Activated CD4-positive, alpha-beta T cell treated with anti-CD3 and anti-CD28 coated beads for 1 hour (primary cell): ENCODE results near the gene SECTM1.

Source experiments
- DNase-seq: peaks from one replicate; pipeline ENCODE4 v3.0.0-alpha.2; 2020

The SECTM1 gene

DNA sequence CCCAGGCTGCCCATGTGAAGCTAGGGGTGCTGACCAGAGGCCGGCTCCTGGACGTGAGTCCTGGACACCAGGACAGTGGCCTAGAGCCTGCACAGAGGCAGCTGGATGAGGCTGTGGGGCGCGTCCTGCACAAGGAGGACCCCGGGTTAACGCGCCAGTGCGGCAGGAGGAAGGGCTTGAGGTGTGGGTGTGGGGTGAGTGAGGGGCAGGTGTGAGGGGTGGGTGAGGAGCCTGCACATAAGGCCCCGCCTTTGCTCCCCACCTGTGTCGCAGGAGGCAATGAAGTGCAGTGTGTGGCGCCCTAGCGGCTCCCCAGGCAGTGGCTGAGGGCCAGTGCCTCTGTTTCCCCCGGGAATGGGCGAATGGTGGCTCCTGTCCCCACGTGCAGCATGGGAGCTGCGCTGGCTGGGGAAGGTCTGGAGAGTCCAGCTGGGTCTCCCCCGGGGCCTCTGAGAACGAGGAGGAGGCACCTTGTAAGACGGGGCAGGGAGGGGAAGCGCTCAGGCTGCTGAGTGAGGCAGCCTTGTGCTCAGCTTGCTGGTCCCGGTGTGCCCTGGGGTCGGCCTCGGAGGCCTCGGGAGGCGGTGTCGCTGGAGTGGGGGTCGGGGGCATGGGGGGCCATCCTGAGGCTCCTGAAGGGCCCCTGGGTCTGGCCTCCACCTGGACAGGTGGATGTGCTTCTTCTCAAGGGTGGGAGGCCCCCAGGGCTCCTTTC, 19.4 kb downstream of the SECTM1 start:
- no peak for DNase-seq

DNA sequence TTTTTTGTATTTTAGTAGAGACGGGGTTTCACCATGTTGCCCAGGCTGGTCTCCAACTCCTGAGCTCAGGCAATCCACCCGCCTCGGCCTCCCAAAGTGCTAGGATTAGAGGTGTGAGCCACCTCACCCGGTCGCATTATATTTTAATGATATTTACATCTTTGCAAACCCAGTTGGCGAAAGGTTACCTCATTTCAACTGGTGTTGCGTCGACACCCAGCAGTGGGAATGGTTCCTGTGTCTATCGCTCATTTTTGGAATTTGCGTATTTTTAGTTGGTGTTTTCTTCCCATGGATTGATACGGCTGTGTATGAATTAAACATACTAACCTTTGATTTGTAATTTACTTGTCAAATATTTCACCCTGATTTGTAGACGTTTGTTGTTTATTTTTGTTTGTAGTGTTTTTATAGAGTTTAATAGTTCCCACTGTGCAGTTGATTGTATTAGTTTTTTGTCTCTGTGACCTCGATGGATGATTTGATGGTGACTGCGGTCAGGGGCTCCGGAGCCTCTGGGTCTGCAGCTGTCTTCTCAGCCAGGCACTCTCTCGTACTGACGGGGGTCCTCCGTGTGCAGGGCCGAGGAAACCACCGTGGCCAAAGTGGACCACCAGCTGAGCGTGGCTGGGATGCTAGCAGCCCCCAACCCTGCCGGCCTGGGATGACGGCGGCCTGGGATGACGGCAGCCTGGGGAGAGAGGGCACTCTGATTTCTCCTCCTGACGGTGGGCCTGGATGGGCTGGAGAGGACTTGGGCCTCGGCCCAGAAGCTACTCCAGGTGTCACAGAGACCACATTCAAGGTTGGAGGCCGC, 20.2 kb downstream of the SECTM1 start:
- no peak for DNase-seq

DNA sequence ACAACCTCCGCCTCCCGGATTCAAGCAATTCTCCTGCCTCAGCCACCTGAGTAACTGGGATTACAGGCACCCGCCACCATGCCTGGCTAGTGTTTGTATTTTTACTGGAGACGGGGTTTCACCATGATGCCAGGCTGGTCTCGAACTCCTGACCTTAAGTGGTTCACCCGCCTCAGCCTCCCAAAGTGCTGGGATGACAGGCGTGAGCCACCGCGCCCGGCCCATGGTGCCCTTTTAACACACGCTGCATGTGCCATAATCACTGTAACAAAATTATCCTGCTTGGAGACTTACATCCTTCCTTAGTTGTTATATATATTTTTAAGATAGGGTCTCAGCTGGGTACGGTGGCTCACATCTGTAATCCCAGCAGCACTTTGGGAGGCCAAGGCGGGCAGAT, 21.6 kb downstream of the SECTM1 start:
- no peak for DNase-seq

DNA sequence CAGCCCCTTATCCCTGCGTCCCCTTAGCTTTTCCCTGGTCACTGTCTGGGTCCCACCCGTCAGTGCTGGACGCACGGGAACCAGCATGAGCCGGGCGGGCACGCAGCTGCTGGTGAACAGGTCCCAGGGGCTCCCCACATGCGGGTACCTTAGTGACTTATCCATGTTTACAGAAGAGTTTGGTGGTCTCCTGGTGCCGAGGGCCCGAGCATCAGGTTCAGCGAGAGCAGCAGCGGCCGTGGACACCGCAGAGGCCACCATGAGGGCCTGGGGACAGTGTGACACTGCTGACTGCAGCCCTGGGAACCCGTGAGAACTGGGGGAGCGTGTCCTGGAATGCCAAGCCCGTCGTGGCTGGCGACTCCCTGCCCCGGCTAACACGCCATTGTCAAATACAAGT, 22.7 kb downstream of the SECTM1 start:
- no peak for DNase-seq

DNA sequence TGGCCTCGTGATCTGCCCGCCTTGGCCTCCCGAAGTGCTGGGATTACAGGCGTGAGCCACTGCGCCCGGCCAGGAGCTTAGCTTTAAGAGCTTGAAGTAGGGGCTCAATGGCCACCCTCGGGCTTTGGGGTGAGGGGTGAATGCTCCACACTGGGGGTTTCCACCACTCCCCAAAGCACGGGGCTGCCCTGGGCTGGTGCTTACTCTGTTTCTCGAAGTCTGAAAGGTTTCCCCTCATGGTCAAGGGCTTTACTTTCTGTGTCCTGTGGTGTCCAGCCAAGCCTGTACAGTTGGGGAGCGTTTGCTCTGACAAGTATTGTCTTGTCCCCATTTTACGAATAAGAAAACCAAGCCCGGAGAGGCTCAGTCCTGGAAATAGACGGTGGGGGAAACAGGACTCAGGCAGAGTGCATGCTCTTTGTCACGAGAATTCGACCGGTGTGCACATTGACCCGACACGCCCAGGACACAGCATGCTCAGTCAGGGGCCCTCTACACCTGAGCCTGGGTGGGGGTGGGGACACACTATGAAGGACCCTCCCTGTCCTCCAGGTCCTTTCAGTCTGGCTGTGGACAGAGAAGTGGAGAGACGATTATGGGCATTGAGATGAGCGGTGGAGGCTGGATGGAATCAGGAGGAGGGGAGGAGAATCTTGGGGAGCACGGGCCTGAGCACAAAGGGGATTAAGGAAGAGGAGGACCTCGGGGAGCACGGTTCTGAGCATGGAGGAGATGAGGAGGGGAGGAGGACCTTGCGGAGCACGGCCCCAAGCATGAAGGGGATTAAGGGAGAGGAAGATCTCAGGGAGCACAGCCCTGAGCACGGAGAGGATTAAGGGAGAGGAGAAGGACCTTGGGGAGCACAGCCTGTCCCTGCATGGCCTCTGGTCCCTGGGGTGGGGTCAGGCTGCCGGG, 23.7 kb downstream of the SECTM1 start:
- DNase-seq: no peak

DNA sequence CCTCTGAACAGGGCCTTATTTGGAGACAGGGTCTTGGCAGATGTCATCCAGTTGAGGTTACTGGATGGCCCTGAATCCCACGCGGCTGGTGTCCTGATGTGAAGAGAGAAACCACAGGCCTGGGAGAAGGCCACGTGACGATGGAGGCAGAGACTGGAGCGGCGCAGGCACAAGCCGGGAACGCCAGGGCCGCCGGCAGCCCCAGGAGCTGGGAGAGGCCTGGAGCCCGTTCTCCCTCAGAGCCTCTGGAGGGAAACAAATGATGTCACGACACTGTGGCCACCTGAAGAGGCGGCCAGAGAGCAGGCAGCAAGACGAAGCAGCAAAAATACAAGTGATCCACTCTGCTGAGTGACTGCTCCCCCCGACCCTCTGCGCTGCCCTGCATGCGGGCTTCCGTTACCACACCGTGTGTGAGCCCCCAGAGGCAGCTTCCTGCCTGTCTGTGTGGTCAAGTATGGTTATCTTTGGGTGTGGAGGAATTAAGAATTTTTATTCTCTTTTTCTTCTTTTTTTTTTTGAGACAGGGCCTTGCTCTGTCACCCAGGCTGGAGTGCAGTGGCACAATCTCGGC, 27.8 kb downstream of the SECTM1 start:
- DNase-seq: no peak

DNA sequence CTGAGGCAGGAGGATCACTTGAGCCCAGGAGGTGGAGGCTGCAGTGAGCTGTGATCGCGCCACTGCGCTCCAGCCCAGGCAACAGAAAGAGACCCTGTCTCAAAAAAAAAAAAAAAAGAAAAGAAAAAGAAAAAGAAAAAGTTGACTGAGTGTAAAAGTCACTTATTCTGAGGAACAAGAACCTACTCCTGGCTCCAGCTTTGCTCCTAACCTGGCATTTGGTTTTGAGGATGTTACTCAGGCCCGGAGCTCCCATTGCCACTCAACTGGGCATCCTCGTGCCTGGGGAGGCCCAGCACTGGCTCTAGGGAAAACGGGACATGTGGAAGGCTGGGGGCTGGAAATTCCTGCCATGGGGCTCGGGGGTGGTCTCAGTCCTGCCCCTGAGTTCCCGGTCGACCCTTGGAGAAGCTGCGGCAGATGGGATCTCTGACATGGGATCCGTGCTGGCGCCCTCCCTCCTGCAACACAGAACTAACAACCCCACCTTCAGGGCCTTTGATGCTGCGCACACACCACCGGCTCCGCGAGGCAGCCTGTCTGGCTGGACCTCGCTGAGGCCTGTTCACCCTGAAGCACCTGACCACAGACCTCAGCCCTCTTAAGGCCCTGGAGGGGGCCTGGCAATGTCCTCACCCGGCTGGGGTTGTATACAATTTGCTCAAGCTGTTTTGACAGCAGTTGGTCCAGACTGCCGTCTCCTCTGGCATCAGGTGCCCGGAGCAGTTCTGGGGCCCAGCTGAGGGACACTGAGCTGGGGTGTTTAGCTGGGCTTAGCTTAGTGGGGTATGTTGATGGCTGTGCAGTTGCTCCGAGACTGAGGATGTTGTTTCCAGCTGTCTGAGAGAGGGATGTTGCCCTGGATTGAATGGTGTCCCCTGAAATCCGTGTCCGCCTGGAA, 28.5 kb downstream of the SECTM1 start:
- no peak for DNase-seq

DNA sequence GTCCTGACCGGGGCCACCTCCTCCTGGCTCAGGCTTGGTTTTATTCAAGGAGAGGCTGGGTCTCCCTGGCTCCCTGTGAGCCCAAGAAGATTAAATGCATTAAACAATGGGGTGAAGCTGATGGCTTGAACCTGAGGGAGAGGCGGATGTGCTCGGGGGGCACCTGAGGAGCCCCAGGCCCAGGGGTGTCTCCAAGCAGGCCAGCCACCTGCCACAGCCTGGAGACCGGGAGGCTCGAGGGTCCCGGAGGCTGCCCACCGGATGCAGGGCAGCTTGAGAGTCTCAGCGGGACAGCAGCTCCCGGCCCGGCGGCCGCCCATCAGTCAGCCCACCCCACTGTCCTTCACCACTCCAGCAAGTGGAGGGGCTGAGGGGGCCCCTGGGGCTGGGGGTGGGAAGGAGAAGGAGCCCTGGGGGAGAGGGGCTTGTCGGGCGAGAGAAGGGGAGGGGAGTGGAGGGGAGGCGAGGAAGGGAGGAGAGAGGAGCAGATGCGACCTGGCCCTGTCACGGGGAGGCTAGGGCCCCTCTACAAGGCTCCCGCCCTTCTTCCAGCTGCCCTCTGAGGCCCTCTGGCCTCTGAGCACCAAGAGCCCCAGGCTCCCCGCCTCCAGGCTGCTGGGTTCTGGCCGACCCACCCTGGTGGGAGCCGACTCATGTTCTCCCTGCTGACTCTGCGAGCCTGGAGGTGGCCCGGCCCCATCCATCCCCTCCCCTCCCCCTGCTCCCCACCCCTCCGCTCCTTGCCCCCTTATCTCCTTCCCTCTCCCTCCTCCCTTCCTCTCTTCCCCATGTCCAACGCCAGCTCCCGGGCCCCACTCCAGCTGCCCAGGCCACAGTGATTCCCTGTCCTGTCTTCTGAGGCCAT, 29.4 kb downstream of the SECTM1 start:
- DNase-seq: no peak

DNA sequence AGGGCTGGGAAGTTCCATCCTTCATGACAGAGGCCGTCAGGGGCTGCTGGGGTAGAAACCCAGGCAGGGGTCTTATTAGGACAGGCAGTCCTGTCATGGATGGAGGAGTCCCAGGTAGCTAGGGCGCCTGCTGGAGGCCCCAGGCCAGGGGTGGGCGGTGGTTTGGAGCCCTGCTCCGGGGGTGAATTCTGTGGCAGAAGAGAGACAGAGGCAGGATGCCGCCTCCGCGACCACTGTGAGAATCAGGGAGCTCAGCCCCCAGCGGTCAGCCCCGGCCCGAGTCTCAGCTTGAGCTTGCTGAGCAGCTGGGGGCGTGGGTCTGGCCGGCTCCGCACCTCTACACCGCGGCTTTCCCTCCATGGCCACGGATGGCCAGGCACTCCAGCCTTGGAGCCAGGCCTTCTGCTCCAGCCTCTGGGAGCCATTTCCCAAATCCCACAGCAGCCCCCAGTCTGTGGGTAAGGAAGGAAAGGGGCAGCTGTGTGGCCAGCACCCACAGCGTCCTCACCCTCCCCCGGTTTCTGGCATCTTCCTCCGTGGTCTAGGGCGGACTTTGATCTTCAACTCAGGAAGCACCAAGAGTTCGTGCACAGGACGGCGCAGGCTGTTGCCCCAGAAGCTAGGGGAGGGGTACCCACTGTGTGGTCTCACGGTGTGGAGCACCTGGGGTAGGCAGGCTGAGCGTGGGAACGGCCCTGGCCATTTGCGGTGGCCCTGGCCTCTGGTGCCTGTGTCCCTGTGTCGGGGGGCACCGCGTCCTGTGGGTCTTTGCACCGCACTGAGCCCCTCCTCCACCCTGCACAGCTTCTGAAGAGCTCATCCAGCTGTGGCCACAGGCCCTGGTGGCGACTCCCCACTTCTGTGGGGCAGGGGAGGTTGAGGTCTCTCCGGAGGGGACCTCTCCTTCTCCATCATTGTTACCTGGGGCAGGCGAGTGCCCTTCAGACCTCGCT, 30.3 kb downstream of the SECTM1 start:
- no peak for DNase-seq

DNA sequence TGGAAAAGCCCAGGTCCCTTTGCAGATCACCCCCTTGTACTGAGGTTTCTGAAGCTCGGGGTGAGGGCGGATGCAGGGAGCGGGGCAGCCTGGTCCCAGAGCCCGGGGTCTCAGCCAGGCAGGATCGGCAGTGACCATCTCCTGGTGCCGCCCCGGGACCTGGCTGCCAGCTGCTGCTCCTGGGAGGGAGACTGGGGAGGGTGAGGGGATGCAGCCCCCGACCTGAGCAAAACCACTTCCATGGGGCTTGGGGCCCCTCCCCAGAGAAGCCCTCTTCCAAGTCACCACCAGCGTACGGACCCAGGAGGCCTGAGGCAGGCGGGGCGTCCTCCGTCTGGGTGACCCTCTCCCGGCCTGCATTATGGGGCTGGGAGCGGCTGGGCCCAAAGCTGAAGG, 31.0 kb downstream of the SECTM1 start:
- DNase-seq: no peak

DNA sequence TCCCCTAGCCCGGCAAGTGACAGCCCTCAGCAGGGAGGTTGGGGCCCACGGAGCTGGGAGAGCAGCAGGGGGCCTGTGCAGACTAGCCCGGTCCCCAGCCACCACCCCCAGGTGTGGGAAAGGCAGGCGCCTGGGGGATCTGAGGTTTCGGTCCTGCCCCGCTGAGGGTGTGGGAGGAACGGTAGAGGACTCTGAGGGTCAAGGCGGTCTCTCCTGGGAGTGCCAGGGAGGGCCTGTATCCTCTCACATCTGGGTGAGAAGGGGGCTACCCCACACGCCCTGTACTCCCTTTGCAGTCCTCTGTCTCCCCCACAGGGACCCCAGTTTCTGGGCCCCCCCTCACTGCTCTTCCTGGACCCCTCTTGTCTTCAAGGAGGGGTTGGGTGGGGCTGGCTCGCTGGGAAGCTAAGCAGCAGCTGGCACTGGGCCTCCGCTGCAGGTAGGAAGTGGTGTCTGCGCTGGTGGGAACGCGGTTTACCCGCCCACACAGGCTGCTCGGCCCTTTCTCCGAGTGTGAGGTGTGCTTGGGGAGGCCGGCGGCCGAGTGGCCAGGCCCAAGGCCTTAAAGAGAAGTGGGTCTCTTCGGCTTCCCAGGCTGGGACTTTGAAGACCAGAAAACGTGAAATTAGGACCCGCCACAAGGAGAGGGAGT, 31.5 kb downstream of the SECTM1 start:
- no peak for DNase-seq

DNA sequence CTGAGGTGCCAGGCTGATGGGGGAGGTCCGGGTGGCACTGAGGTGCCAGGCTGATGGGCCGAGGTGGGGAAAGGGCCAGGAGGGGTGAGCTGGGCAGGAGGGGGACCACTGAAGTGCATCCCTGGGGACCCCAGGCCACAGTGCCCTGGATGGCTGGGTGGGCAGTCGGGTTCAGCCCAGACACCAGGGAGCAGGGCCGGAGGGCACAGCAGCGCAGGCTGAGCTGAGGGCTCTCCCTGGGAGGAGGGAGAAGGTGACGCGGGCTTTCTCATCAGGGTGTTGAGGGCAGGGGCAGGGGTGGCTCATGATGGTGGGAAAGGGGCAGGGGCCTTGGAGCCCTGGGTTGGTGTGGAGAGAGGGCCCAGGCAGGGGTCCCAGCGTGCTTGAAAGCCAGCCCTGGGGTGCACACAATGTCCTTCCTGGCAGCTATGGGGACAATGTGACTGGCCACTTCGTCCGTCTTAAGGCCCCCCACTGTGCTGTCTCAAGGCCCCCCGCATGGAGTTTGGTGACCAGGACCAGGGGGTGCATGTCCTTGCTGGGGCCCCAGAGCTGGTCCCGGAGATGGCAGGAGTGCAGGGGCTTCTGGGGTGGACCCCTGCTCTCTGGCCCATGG, 32.2 kb downstream of the SECTM1 start:
- no peak for DNase-seq

DNA sequence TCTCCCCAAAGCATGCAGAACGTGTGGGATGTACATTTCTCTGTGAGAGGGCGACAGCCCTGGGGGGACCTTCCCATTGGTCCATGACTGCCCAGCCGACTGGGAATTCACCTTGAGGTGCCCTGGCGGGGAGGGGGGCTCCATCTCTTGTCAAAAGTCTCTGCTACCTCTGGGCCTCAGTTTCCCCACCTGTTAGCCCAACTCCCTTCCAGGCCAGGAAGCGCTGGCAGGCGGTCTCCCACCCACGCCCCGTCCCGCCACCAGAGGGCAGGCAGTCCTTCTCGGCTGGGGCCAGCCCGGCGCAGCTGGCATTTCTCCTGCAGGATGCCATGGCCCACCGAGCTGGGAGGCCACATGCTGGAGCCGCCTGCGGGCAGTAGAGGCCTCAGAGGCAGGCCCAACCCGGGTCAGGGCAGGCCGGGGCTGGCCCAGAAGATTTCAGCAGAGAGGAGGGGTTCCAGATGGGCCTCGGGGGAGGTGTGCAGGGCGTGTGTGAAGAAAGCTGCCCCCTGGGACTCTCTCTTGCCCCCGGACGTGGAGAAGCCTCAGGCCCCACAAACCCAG, 32.8 kb downstream of the SECTM1 start:
- DNase-seq: peak; percentile 59

DNA sequence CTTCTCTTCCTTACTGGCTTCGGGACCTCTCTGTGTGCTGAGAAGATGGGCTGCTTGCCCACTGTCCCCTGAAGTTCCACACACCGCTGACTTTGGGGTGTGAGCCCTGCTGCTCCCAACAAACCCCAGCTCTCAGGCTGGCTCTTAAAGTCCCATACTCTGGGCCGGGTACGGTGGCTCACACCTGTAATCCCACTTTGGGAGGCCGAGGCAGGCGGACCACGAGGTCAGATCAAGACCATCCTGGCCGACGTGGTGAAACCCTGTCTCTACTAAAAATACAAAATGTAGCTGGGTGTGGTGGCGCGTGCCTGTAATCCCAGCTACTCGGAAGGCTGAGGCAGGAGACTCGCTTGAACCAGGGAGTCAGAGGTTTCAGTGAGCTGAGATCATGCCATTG, 33.3 kb downstream of the SECTM1 start:
- DNase-seq: no peak

DNA sequence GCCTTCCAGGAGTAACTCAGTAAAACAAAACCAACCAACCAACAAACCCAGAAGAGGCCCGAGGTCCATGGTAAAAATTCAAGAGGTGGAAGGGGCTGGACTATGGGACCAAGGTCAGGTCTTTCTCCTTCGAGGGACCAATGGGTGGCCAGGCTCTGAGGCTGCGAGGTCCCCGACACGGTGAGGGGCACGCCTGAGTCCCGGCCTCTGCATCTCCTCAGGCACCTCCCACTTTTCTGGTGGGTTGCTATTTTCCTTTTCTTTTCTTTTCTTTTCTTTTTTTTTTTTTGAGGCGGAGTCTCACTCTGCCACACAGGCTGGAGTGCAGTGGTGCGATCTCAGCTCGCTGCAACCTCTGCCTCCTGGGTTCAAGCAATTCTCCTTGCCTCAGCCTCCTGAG, 34.1 kb downstream of the SECTM1 start:
- DNase-seq: no peak

DNA sequence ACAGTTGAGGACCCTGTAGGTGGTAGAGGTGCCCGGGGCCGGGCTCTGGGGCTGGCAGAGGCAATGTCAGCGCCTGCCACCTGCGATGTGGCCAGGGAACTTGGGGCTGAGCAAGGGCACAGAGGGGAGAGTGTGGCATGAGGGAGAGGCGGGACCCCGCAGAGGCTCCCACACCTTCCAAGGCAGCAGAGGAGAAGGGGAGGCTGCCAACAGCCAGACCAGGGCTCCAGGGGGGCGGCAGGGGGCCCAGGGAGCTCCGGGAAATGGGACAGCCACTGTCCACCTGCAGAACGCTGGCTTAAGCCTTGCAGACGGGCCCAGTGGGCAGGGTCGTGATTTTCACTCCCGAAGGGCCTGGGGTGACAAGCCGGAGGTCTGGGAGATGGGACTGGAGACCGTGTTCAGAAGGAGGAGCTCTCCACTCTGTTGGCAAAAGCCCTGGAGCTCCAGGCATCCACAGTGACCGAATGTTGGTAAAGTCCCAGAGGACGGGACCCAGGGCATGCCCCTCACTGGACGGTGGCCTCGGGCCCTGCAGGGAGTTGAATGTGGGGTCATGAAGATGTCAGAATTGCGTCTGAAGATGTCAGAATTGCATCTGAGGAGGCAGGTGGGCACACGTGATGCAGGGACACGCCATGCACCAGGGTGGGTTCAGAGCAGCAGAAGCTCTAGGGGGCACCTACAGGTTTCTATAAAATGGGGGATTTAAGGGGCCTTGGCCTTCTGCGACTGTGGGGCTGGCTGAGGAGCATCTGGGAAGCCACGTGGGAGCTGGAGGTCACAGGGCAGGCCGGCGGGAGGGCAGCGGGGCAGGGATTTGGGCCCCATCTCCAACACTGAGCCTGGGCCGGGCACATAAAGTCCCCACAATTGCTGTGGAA, 34.8 kb downstream of the SECTM1 start:
- DNase-seq: no peak
